HG03066 (cell line): ENCODE measurements around the gene FBXO15.

Experiments
- ATAC-seq: cut with Tn5 transposase; IDR thresholded peaks from one replicate; pipeline ENCODE4 v1.9.1; 2021; ENCODE audit warnings: low read depth; ENCODE audit not compliant: unreplicated experiment

The FBXO15 gene

DNA sequence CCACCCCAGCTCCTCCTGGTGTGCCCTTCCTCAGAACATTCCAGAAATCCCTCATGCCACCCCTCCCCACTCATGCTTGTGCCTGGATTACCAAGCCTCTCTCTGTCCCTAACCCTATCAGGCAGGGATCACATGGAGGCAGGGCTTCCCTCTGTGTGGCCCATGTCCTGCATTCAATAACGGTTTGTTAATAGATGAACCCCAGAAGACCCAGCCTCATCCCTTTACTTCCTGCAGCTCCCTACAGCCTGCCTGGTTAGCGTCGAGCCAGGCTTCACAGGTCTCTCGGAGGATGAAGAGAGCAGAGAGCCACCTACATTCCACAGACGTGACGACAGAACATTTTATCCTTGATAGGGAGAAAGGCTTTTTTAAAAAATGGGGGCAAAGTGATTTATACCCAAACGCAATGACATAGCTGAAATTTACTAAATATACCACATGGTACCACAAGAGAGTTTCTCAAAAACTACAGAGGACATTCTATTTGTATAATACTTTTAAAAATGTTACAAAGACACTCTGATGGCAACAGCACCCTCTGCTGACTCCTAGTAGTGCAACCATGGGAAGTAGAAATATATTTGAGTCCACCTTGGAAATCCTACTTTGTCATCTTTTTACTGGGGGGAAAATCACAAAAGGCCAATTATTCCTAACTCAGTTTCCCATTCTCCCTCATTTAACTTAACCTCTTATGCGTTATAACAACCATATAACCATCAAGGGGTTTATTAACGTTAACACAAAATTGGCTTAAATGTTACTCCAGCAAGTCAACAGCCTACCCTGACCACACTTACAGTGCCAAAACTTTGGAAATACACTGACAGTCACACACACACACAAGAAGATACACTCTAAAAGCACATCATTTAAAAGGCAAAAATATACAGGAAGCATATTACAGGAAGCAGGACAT, 30.7 kb downstream of the FBXO15 start:
- ATAC-seq: no peak

GRCh38 chr18:74115046-74115445, 32.6 kb downstream of the FBXO15 start:
- no peak for ATAC-seq

GRCh38 chr18:74114116-74114515, 33.5 kb downstream of the FBXO15 start:
- no peak for ATAC-seq

DNA sequence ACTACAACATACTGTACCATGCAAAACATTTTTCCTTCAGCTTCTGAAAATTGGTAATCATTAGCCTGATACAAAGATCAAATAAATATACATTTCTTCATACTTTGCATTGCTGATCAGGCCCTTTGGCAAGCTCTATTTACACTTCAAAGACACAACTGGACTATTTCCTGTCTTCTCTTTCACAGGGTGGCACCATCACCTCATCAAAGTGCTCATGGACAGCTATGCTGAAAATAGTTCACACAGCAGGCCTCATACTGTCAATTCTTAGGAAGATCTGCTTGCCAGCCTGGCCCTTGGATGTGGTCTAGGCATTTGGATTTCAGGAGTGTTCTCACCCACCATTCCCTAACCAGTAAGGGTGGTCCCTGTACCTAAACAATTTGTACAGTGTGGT, 33.9 kb downstream of the FBXO15 start:
- no peak for ATAC-seq

DNA sequence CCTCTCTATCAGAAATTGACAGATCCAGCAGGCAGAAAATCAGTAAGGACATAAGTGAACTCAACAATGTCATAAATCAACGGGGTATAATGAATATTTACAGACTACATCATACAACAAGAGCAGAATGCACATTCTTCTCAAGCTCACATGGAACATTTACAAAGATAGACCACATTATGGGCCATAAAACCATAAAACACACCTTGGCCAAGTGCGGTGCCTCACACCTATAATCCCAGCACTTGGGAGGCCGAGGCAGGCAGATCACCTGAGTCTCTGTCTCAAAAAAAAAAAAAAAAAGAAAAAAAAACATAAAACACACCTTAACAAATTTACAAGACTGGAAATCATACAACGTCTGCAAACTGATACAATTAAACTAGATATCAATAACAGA, 36.7 kb downstream of the FBXO15 start:
- ATAC-seq: no peak

- ATAC-seq: no peak
These were observed 37.5 kb downstream of the FBXO15 start for GRCh38 chr18:74110149-74110548.

- ATAC-seq: no peak
These were observed 39.2 kb downstream of the FBXO15 start for GRCh38 chr18:74108460-74108859.

DNA sequence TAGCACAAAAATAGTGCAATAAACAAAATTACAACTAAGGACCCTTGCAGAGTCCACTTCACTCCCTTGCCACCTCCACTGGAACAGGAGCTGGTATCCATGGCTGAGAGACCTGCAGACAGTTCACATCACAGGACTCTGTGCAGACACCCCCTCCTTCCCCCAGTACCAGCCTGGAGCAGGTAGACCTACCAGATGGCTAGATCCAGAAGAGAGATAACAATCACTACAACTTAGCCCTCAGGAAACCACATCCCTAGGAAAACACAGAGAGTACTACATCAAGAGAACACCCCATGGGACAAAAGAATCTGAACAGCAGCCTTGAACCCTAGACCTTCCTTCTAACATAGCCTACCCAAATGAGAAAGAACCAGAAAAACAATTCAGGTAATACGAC, 49.8 kb downstream of the FBXO15 start:
- no peak for ATAC-seq

- ATAC-seq: no peak
These were observed 54.7 kb downstream of the FBXO15 start for GRCh38 chr18:74092922-74093321.

GRCh38 chr18:74084184-74084855, 63.3 kb downstream of the FBXO15 start:
- ATAC-seq: no peak

GRCh38 chr18:74083557-74083952, 64.1 kb downstream of the FBXO15 start:
- no peak for ATAC-seq

DNA sequence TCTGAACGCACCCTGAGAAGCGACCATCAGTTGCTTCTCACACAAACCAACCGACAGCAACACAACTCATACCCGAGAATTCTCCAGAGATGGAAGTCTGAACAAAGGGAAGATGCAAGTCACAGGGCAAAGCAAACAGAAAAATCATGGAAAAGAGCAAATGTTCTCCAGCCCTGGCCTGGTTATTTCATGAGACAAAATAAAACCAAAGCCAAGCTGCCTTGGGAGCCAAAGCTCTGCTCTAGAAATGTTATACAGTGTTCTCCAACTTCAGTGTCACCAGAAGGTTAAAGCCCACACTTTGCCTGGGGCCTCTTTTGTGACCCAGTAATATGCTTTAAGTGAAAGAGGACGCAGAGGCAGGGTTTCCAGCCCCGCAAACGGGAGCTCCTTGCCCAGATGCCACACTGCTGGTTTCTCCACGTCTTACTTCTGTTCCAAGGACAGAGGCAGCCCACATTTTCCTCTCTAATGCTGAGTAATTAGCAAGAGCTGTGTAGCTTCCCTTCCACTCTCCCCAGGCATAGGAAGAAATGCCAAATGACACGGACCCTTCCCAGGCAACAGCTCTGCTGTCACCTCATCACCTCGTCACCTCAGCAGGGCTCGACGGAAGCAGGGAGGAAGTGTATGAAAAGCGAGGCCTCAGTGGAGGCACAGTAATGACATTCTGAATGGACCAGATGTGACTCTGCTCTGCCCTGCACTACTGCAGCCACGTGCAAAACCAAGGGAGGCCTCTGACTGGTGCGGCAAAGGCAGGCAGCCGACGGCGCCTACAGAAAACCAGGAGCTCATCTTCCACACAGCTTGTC, 64.7 kb downstream of the FBXO15 start:
- ATAC-seq: no peak

DNA sequence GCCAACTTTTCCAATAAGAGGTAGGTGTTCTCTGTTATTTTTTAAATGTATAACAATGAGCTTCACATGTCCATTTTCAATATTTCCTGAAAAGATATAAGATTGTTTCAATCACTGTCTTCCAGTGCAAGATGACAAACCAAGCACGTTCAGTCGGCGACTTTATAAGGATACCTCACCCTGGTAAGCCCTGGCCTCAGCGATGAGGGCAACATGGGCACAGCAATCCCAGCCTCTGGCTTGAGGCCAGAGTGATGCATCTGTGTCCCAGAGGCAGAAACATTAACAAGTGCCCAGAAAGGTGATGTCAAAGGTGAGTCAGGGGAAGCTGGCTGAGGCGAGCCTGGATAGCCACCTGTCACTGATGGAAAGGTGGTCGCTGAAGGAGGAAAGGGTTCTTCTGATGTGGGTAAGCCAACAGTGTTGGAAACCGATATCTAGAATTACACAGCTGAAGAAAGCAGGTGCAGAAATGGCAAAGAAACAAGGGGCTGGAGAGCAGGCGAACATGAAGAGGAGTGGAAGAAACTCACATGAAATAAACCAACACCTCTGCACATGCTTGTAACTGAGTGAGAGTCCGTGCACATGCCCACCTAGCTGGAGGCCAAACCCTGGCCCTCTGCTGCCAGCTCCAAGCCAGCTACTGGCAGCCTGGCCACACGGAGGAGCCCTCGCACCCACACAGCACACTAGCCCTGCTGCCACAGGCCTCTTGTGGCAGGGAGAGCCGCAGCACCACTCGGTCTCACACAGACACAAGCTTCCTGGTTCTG, 65.5 kb downstream of the FBXO15 start:
- peak; percentile 71 for ATAC-seq

DNA sequence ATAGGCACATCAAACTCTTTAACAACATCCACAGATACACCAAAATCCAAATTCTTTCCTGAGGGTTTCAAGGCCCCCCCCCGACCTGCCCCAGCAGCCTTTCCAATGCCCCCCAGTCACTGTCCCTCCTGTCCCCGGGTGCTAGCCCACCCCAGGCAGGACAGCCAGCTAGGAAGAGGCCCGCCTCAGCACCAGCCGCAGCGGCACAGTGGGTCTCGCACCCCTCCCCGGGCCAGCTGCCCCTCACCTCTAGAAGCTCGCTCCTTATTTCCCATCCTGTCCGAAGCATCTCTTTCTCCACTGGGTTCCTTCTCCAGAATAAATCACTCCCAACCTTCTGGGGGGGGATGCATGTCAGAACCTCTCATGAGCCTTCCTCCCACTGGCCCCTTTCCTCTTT, 69.4 kb downstream of the FBXO15 start:
- ATAC-seq: no peak

DNA sequence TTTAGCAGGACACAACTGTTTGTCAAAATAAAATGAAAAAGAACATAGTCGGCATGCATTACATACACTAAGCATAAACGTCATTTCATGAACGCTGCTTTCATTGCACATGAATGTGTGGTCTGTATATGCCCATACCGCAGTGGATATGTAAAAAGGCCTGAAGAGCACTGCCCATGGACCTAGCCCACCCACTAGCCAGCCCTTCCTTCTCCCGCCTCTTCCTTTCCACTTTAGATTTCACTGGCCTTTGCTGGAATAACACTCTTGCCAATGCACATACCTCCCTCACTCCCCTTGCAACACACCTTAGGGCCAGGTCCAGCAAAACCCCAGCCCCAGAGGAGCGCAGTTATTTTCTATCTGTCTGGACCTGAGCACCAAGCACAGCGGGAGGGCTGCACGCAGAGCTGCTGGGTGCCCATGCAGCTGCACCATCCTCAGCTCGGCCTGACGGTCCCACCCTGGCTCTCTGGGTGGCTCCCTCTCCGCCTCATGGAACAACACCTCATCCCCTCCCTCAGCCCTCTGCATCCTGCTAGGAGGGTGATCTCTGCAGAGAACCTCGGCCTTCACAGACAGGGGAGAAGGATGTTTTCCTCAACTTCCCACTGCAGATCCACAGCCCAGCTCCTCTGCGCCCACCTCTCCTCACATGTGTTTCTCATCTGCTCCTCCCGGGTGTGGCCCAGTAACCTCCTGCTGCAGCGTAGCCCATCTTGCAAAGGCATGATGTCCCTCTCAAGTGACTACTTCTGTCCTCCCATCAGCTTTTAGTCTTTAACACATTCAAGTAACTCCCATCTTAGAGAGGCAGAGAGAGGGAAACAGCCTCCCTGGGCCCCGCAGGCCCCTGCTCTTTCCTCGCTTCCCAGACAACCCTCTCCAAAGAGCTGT, 72.7 kb downstream of the FBXO15 start:
- no peak for ATAC-seq

GRCh38 chr18:74073957-74074667, 73.5 kb downstream of the FBXO15 start:
- no peak for ATAC-seq

DNA sequence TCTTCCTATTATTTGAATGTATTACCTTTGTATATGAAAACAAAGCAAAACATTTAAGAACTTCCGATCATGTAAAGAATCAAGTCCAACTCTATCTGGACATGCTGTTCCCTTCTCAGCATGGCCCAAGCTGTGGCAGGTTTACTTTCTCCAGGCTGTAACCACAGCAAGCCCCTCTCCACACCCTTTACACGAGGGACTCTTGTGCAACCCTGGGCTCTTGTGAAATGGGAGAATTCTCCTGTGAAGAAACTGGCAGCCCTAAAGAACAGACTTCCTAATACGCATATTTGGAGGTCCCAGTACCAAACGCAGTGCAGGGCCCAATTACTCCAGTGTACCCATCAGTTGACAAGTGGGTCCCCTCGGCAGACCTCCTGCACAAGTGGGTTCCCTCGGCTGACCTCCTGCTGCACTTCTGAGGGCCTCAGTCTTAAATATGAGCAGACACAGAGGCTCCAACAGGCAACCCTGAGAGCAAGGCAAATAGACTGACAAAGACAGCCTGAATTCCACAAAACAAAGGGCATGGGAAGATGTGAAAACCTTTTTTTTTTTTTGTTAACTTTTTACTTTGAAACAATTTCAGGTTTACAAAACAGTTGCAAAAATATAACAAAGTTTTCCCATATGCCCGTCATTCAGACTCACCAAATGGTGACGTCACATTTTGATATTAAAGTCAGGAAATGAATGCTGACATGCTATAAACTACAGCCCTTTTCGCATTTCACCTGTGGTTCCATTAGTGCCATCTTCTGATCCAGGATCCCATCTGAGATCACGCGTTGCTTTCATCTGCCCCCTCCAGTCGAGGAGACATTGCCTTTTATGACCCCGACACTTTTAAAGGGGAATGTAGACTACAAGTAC, 78.2 kb downstream of the FBXO15 start:
- ATAC-seq: no peak

DNA sequence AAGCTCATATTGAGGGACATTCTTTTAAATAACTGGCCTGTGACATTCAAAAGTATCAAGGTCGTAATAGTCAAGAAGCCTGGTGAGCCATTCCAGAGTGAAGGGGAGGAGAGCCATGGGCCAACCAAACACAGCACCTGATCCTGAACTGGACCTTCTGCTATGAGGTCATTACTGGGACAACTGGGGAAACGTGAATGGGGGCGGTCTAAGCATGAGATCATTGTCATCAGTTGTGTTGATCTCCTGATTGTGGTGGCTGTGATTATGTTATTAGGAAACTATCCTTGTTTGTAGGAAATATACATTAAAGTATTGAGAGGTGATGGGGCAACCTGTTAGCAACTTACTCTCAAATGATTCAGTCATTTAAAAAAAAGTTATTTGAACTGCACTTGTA, 79.3 kb downstream of the FBXO15 start:
- ATAC-seq: no peak
